ENCODE results near the gene CPA4. TPM values are rescaled to one million over a fixed set of nuclear protein-coding genes. Genes with fewer than 3 reads are reported as not detected.

CPA4 gene
- total and polyA plus RNA-seq, 4 donors, result 0.03 to 0.05 TPM; not detected in 2

- no peaks in the 10 kb centered on the region for H3K4me1 ChIP-seq (ENCODE audit: control insufficient read depth in 4 of 4, insufficient read depth in 4 of 4, low read length in 3 of 4)
- no peaks in the 10 kb centered on the region for H3K36me3 ChIP-seq (ENCODE audit: control insufficient read depth in 4 of 4, insufficient read depth in 3 of 4, low read depth in 1 of 4, low read length in 3 of 4)
- TF ChIP-seq RXRA (IDR thresholded peaks at IDR 0.05) (no peak), JUND (IDR thresholded peaks at IDR 0.05) (no peak), RAD21 (IDR thresholded peaks at IDR 0.05) (no peak), FOXA2 (IDR thresholded peaks at IDR 0.05) (no peak), SP1 (IDR thresholded peaks at IDR 0.05) (no peak), HNF4A (conservative IDR thresholded peaks at IDR 0.05) (no peak), YY1 (IDR thresholded peaks at IDR 0.05) (no peak), REST (IDR thresholded peaks at IDR 0.05) (no peak), HNF4G (IDR thresholded peaks at IDR 0.05) (no peak), FOXA1 (IDR thresholded peaks at IDR 0.05) (no peak), EGR1 (IDR thresholded peaks at IDR 0.05; ENCODE audit: low read depth in 2 of 2) (no peak), MAX (IDR thresholded peaks at IDR 0.05) (no peak), GABPA (IDR thresholded peaks at IDR 0.05 in 1 of 2, conservative IDR thresholded peaks at IDR 0.05 in 1 of 2) (no peak), TAF1 (conservative IDR thresholded peaks at IDR 0.05) (no peak), NR2F2 (IDR thresholded peaks at IDR 0.05) (no peak)
- TF ChIP-seq, protein P1, sequence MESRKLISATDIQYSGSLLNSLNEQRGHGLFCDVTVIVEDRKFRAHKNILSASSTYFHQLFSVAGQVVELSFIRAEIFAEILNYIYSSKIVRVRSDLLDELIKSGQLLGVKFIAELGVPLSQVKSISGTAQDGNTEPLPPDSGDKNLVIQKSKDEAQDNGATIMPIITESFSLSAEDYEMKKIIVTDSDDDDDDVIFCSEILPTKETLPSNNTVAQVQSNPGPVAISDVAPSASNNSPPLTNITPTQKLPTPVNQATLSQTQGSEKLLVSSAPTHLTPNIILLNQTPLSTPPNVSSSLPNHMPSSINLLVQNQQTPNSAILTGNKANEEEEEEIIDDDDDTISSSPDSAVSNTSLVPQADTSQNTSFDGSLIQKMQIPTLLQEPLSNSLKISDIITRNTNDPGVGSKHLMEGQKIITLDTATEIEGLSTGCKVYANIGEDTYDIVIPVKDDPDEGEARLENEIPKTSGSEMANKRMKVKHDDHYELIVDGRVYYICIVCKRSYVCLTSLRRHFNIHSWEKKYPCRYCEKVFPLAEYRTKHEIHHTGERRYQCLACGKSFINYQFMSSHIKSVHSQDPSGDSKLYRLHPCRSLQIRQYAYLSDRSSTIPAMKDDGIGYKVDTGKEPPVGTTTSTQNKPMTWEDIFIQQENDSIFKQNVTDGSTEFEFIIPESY (IDR thresholded peaks at IDR 0.05), result no peak
- TF ChIP-seq, protein P2, sequence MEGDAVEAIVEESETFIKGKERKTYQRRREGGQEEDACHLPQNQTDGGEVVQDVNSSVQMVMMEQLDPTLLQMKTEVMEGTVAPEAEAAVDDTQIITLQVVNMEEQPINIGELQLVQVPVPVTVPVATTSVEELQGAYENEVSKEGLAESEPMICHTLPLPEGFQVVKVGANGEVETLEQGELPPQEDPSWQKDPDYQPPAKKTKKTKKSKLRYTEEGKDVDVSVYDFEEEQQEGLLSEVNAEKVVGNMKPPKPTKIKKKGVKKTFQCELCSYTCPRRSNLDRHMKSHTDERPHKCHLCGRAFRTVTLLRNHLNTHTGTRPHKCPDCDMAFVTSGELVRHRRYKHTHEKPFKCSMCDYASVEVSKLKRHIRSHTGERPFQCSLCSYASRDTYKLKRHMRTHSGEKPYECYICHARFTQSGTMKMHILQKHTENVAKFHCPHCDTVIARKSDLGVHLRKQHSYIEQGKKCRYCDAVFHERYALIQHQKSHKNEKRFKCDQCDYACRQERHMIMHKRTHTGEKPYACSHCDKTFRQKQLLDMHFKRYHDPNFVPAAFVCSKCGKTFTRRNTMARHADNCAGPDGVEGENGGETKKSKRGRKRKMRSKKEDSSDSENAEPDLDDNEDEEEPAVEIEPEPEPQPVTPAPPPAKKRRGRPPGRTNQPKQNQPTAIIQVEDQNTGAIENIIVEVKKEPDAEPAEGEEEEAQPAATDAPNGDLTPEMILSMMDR (IDR thresholded peaks at IDR 0.05; ENCODE audit: low read depth, low read length, missing input control), result no peak
- no peak overlapping the region for H3K4me3 ChIP-seq (ENCODE audit: low read depth in 1 of 3, low read length in 3 of 3)
- no peak overlapping the region for H3K9ac ChIP-seq (ENCODE audit: low read depth in 1 of 2, low read length in 2 of 2)
- no peak overlapping the region for H3K27ac ChIP-seq (ENCODE audit: low read depth in 1 of 2, low read length in 2 of 2)
- no peak for DNase-seq (ENCODE audit: low spot score)
- no peaks in the 10 kb centered on the region for H3K9me3 ChIP-seq (ENCODE audit: control insufficient read depth in 4 of 4, low read length in 3 of 4)
- H3K27me3 ChIP-seq (ENCODE audit: control insufficient read depth in 4 of 4, insufficient read depth in 4 of 4, low read length in 3 of 4), result peaks cover 0 to 2% (median 0%) of the 10 kb centered on the region in 4 donors
- 49% methylated on average over 8 of the region's 8 CpGs for WGBS
Observed at GRCh38 chr7:130345136-130345535, 52.2 kb downstream of the CPA4 start.

- Histone ChIP-seq H3K4me1 (ENCODE audit: control insufficient read depth in 4 of 4, insufficient read depth in 4 of 4, low read length in 3 of 4) (no peaks in the 10 kb centered on the region), H3K9ac (ENCODE audit: low read depth in 1 of 2, low read length in 2 of 2) (no peak overlapping the region), H3K27ac (ENCODE audit: low read depth in 1 of 2, low read length in 2 of 2) (no peak overlapping the region), H3K9me3 (ENCODE audit: control insufficient read depth in 4 of 4, low read length in 3 of 4) (no peaks in the 10 kb centered on the region), H3K27me3 (ENCODE audit: control insufficient read depth in 4 of 4, insufficient read depth in 4 of 4, low read length in 3 of 4) (peaks cover 0 to 2% (median 0%) of the 10 kb centered on the region in 4 donors), H3K36me3 (ENCODE audit: control insufficient read depth in 4 of 4, insufficient read depth in 3 of 4, low read depth in 1 of 4, low read length in 3 of 4) (no peaks in the 10 kb centered on the region), H3K4me3 (ENCODE audit: low read depth in 1 of 3, low read length in 3 of 3) (no peak overlapping the region)
- WGBS, result 72% methylated on average over 5 of the region's 5 CpGs
- DNase-seq (ENCODE audit: low spot score), result no peak
- TF ChIP-seq SP1 (IDR thresholded peaks at IDR 0.05) (no peak), FOXA2 (IDR thresholded peaks at IDR 0.05) (no peak), NR2F2 (IDR thresholded peaks at IDR 0.05) (no peak), TAF1 (conservative IDR thresholded peaks at IDR 0.05) (no peak), MAX (IDR thresholded peaks at IDR 0.05) (no peak), RXRA (IDR thresholded peaks at IDR 0.05) (no peak), YY1 (IDR thresholded peaks at IDR 0.05) (no peak), RAD21 (IDR thresholded peaks at IDR 0.05) (no peak), FOXA1 (IDR thresholded peaks at IDR 0.05) (no peak), ATF3 (IDR thresholded peaks at IDR 0.05) (no peak), EGR1 (IDR thresholded peaks at IDR 0.05; ENCODE audit: low read depth in 2 of 2) (no peak)
- TF ChIP-seq, protein P1 (IDR thresholded peaks at IDR 0.05), result no peak
- TF ChIP-seq, protein P2 (IDR thresholded peaks at IDR 0.05; ENCODE audit: low read depth, low read length, missing input control), result no peak
Observed at GRCh38 chr7:130345725-130346124, 52.8 kb downstream of the CPA4 start.

All from liver (tissue), 9 donors.